Mesothelial cell of epicardium (in vitro differentiated cells): ENCODE results near the gene ZNF79. TPM values are rescaled to one million over a fixed set of nuclear protein-coding genes. Genes with fewer than 3 reads are reported as not detected.
A peak's percentile ranks its signal among the peaks of the same experiment; 100 is the strongest.

ENCODE experiments used
- DNase-seq, 2 experiments: peaks; one replicate each; pipeline ENCODE4 v3.0.0; 2021; ENCODE audit warnings: low spot score in 2 of 2; ENCODE audit not compliant: unreplicated experiment in 2 of 2
- H3K27ac Mint-ChIP-seq: 2 replicates; pipeline ENCODE4 v1.8.0; 2021; ENCODE audit warnings: mixed read lengths
- H3K27me3 Mint-ChIP-seq: 2 replicates; pipeline ENCODE4 v1.8.0; 2021; ENCODE audit warnings: low read depth, mixed read lengths
- H3K36me3 Mint-ChIP-seq: 2 replicates; pipeline ENCODE4 v1.8.0; 2021; ENCODE audit warnings: mixed read lengths
- H3K4me1 Mint-ChIP-seq: 2 replicates; pipeline ENCODE4 v1.8.0; 2021; ENCODE audit warnings: mixed read lengths
- H3K4me3 Mint-ChIP-seq: 2 replicates; pipeline ENCODE4 v1.8.0; 2021; ENCODE audit warnings: mild to moderate bottlenecking, moderate library complexity, mixed read lengths
- H3K9me3 Mint-ChIP-seq: 2 replicates; pipeline ENCODE4 v1.8.0; 2021; ENCODE audit warnings: mixed read lengths
- CTCF ChIP-seq: fragments of 200-600 bp; sonication (generic); IDR thresholded peaks from one replicate; pipeline ENCODE4 v1.5.0; 2021; ENCODE audit warnings: antibody characterized with exemption; ENCODE audit not compliant: unreplicated experiment
- total RNA-seq: library from RNA; stranded (reverse); gene quantifications from 3 replicates; pipeline ENCODE4 v1.2.1, GENCODE V29; 2021

ZNF79 gene
- total RNA-seq, 1 donor from 2014 or later, result 11.0 TPM

DNA sequence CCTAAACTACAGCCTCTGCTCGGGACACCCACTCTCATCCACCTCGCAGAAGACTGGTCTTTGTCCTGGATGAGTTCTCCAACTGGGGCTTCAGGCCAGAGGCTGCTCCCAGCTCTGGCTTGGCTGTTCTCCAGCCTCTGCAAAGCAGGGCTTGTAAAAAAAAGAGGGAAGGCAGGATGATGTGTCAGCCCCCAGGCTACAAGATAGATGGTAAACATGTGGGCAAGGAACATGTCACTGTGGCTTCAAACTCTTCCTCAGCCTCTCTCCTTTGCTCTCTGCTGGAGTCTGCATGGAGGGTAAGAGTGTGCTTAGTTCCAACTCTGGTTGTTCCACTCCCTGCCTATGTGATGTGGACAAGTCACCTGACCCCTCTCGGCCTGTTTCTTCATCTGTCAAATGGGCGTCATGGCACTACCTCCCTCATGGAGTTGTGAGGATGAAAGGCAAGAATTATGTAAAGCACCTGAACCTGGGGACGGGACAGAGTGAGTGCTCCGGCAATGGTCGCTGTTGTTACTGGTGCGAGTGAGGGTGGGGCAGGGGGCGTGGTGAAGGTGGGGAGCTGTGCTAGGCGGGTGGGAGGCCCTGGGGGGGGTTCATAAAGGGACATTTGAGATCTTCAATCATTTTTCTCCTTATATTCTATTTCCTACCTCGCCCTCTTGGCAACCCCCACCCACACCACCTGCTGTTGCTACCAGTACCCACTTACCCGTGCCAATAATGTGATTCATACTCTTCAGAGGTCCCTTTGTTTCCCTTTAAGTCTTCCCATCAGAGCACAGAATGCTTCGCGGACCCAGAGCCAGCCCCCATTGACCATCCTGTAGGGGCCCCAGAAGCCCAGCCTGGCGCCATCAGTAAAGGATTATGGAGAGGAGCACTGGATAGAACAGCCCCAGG is 6.8 kb upstream of the ZNF79 start:
- H3K36me3 Mint-ChIP-seq, result peaks cover 8% of the 10 kb centered on the region
- no peak overlapping the region for H3K4me3 Mint-ChIP-seq
- H3K4me1 Mint-ChIP-seq, result peaks cover 23% of the 10 kb centered on the region
- no peak for TF ChIP-seq CTCF
- no peaks in the 10 kb centered on the region for H3K27me3 Mint-ChIP-seq
- H3K27ac Mint-ChIP-seq, result no peak overlapping the region
- no peaks in the 10 kb centered on the region for H3K9me3 Mint-ChIP-seq
- no peak for DNase-seq

GRCh38 chr9:127418037-127418471 is 6.1 kb upstream of the ZNF79 start:
- no peak for TF ChIP-seq CTCF
- no peak overlapping the region for H3K4me3 Mint-ChIP-seq
- peaks cover 29% of the 10 kb centered on the region for H3K4me1 Mint-ChIP-seq
- no peaks in the 10 kb centered on the region for H3K27me3 Mint-ChIP-seq
- peaks cover 8% of the 10 kb centered on the region for H3K36me3 Mint-ChIP-seq
- DNase-seq, result no peak
- H3K27ac Mint-ChIP-seq, result no peak overlapping the region
- H3K9me3 Mint-ChIP-seq, result no peaks in the 10 kb centered on the region

GRCh38 chr9:127419348-127419747 is 4.8 kb upstream of the ZNF79 start:
- no peak overlapping the region for H3K4me3 Mint-ChIP-seq
- H3K36me3 Mint-ChIP-seq, result peaks cover 4% of the 10 kb centered on the region
- H3K27ac Mint-ChIP-seq, result no peak overlapping the region
- H3K27me3 Mint-ChIP-seq, result no peaks in the 10 kb centered on the region
- no peak for DNase-seq
- no peaks in the 10 kb centered on the region for H3K9me3 Mint-ChIP-seq
- no peak for TF ChIP-seq CTCF
- H3K4me1 Mint-ChIP-seq, result peaks cover 34% of the 10 kb centered on the region

DNA sequence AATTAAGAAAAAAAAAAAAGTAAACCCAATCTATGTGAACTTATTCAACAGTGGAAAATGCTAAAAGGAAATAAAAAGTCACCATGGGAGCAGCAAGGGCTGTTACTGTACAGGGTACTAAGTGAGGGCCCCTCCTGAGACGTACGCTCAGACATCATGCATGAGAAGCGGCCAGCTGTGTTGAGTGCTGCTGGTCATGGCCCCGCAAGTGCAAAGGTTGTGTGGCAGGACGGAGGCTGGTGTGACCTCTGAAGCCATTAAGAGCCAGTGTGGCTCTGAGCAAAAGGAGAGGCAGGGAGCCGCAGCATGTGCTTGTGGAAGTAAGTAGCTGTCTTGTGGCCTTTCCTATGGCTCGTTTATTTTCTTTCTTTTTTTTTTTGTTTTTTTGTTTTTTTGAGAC is 3.1 kb upstream of the ZNF79 start:
- Mint-ChIP-seq H3K4me3 (no peak overlapping the region), H3K4me1 (peaks cover 38% of the 10 kb centered on the region), H3K27me3 (no peaks in the 10 kb centered on the region), H3K9me3 (no peaks in the 10 kb centered on the region), H3K27ac (no peak overlapping the region), H3K36me3 (no peaks in the 10 kb centered on the region)
- no peak for TF ChIP-seq CTCF
- DNase-seq, result no peak

- Mint-ChIP-seq H3K27me3 (no peaks in the 10 kb centered on the region), H3K9me3 (no peaks in the 10 kb centered on the region)
- no peak for DNase-seq
These were observed 1.9 kb upstream of the ZNF79 start for GRCh38 chr9:127422133-127422782.

More at GRCh38 chr9:127422133-127422782, 1.9 kb upstream of the ZNF79 start:
- no peak for TF ChIP-seq CTCF
- Mint-ChIP-seq H3K4me1 (peaks cover 44% of the 10 kb centered on the region), H3K27ac (peak overlapping the region; percentile 100), H3K36me3 (peaks cover 5% of the 10 kb centered on the region), H3K4me3 (peak overlapping the region; percentile 98)
